Measurements from ENCODE around the gene HES4. TPM values are rescaled to one million over a fixed set of nuclear protein-coding genes. Genes with fewer than 3 reads are reported as not detected.

The HES4 gene
- total RNA-seq, 1 donor from 2014 or later: 137 TPM

- Mint-ChIP-seq H3K36me3 (ENCODE audit: low read depth) (peaks cover 26% of the 10 kb centered on the region), H3K4me3 (ENCODE audit: unreplicated experiment) (no peak overlapping the region), H3K27me3 (ENCODE audit: low read depth) (no peaks in the 10 kb centered on the region), H3K4me1 (ENCODE audit: low read depth) (peaks cover 4% of the 10 kb centered on the region), H3K27ac (ENCODE audit: unreplicated experiment) (no peak overlapping the region), H3K9me3 (ENCODE audit: low read depth) (no peaks in the 10 kb centered on the region)
- TF ChIP-seq CTCF (IDR thresholded peaks at IDR 0.05): no peak
- DNase-seq (ENCODE audit: low spot score): no peak
Observed at GRCh38 chr1:952603-953002, 47.3 kb downstream of the HES4 start.

- TF ChIP-seq CTCF (IDR thresholded peaks at IDR 0.05): no peak
- Mint-ChIP-seq H3K27me3 (ENCODE audit: low read depth) (no peaks in the 10 kb centered on the region), H3K4me3 (ENCODE audit: unreplicated experiment) (no peak overlapping the region), H3K36me3 (ENCODE audit: low read depth) (peaks cover 27% of the 10 kb centered on the region), H3K9me3 (ENCODE audit: low read depth) (no peaks in the 10 kb centered on the region), H3K4me1 (ENCODE audit: low read depth) (peaks cover under 1% of the 10 kb centered on the region), H3K27ac (ENCODE audit: unreplicated experiment) (no peak overlapping the region)
- DNase-seq (ENCODE audit: low spot score): no peak
Observed at GRCh38 chr1:952201-952600, 47.7 kb downstream of the HES4 start.

- peak; percentile 67 for TF ChIP-seq CTCF (IDR thresholded peaks at IDR 0.05)
- H3K4me1 Mint-ChIP-seq (ENCODE audit: low read depth): no peaks in the 10 kb centered on the region
- no peaks in the 10 kb centered on the region for H3K27me3 Mint-ChIP-seq (ENCODE audit: low read depth)
- H3K36me3 Mint-ChIP-seq (ENCODE audit: low read depth): peaks cover 27% of the 10 kb centered on the region
- H3K27ac Mint-ChIP-seq (ENCODE audit: unreplicated experiment): no peak overlapping the region
- DNase-seq (ENCODE audit: low spot score): no peak
- H3K9me3 Mint-ChIP-seq (ENCODE audit: low read depth): no peaks in the 10 kb centered on the region
- H3K4me3 Mint-ChIP-seq (ENCODE audit: unreplicated experiment): no peak overlapping the region
Observed at GRCh38 chr1:951364-951763, 48.5 kb downstream of the HES4 start.

- H3K4me1 Mint-ChIP-seq (ENCODE audit: low read depth): no peaks in the 10 kb centered on the region
- no peak overlapping the region for H3K27ac Mint-ChIP-seq (ENCODE audit: unreplicated experiment)
- H3K4me3 Mint-ChIP-seq (ENCODE audit: unreplicated experiment): no peak overlapping the region
- no peak for TF ChIP-seq CTCF (IDR thresholded peaks at IDR 0.05)
- H3K27me3 Mint-ChIP-seq (ENCODE audit: low read depth): no peaks in the 10 kb centered on the region
- DNase-seq (ENCODE audit: low spot score): no peak
- H3K36me3 Mint-ChIP-seq (ENCODE audit: low read depth): peaks cover 25% of the 10 kb centered on the region
- no peaks in the 10 kb centered on the region for H3K9me3 Mint-ChIP-seq (ENCODE audit: low read depth)
Observed at GRCh38 chr1:950881-951280, 49.0 kb downstream of the HES4 start.

GRCh38 chr1:950268-950667, 49.6 kb downstream of the HES4 start:
- peaks cover 24% of the 10 kb centered on the region for H3K36me3 Mint-ChIP-seq (ENCODE audit: low read depth)
- no peaks in the 10 kb centered on the region for H3K9me3 Mint-ChIP-seq (ENCODE audit: low read depth)

More at GRCh38 chr1:950268-950667, 49.6 kb downstream of the HES4 start:
- no peak for DNase-seq (ENCODE audit: low spot score)
- Mint-ChIP-seq H3K4me3 (ENCODE audit: unreplicated experiment) (no peak overlapping the region), H3K27me3 (ENCODE audit: low read depth) (no peaks in the 10 kb centered on the region), H3K4me1 (ENCODE audit: low read depth) (no peaks in the 10 kb centered on the region), H3K27ac (ENCODE audit: unreplicated experiment) (no peak overlapping the region)
- TF ChIP-seq CTCF (IDR thresholded peaks at IDR 0.05): no peak

Other genes with a start within 250 kb of the HES4 start
- 3.1 to 73.8 TPM (median 3.4 TPM) in 3 replicates for gene SAMD11, start 76.2 kb downstream of the HES4 start, total RNA-seq
- gene NOC2L, start 40.8 kb downstream of the HES4 start, total RNA-seq: 50.6 to 63.8 TPM (median 52.0 TPM) in 3 replicates
- 17.4 to 24.3 TPM (median 19.1 TPM) in 3 replicates for gene KLHL17, start 39.5 kb downstream of the HES4 start, total RNA-seq
- gene PLEKHN1, start 33.6 kb downstream of the HES4 start, total RNA-seq: 0.17 to 0.73 TPM (median 0.38 TPM) in 3 replicates
- 0.12 to 0.37 TPM (median 0.31 TPM) in 3 replicates for gene PERM1, start 18.0 kb downstream of the HES4 start, total RNA-seq
- 28.5 to 42.8 TPM (median 42.2 TPM) in 3 replicates for gene ISG15, start 13.4 kb upstream of the HES4 start, total RNA-seq
- 138 to 221 TPM (median 219 TPM) in 3 replicates for gene AGRN, start 20.0 kb upstream of the HES4 start, total RNA-seq
- not detected in 3 replicates for gene RNF223, start 74.2 kb upstream of the HES4 start, total RNA-seq
- gene C1orf159, start 116.0 kb upstream of the HES4 start, total RNA-seq: 9.2 to 15.1 TPM (median 9.2 TPM) in 3 replicates
- gene TTLL10, start 173.8 kb upstream of the HES4 start, total RNA-seq: not detected in 3 replicates
- not detected in 3 replicates for gene TNFRSF18, start 206.5 kb upstream of the HES4 start, total RNA-seq
- gene TNFRSF4, start 214.1 kb upstream of the HES4 start, total RNA-seq: 0.24 to 0.59 TPM in 2 of 3 replicates, not detected in the other
- gene SDF4, start 231.9 kb upstream of the HES4 start, total RNA-seq: 164 to 191 TPM (median 165 TPM) in 3 replicates
- gene B3GALT6, start 232.1 kb upstream of the HES4 start, total RNA-seq: 37.4 to 39.6 TPM (median 39.6 TPM) in 3 replicates
- 1.3 to 2.1 TPM (median 1.7 TPM) in 3 replicates for gene C1QTNF12, start 246.6 kb upstream of the HES4 start, total RNA-seq